ENCODE data around the gene RAI1. TPM values are rescaled to one million over a fixed set of nuclear protein-coding genes. Genes with fewer than 3 reads are reported as not detected.

The RAI1 gene
- total and polyA plus RNA-seq, 7 donors: 1.8 to 31.9 (median 9.3) TPM

GRCh38 chr17:17782523-17783115, 101.4 kb downstream of the RAI1 start:
- TF ChIP-seq EP300 (IDR thresholded peaks at IDR 0.05): no peak
- no peak for TF ChIP-seq POLR2A (IDR thresholded peaks at IDR 0.05)
- no peak for TF ChIP-seq POLR2AphosphoS5 (IDR thresholded peaks at IDR 0.05)
- TF ChIP-seq CTCF (IDR thresholded peaks at IDR 0.05): no peak

GRCh38 chr17:17783116-17783824, 102.0 kb downstream of the RAI1 start:
- TF ChIP-seq CTCF (IDR thresholded peaks at IDR 0.05) (no peak), POLR2AphosphoS5 (IDR thresholded peaks at IDR 0.05) (no peak), EP300 (IDR thresholded peaks at IDR 0.05) (no peak), POLR2A (IDR thresholded peaks at IDR 0.05) (no peak)
- H3K36me3 ChIP-seq: no peaks in the 10 kb centered on the region
- intact Hi-C loops (cut with DNase I): loop anchor here (2.0 to 5.0 kb wide), 3 partner anchors 41 to 102 kb away; partner anchors contain the start of gene RAI1
- peak overlapping the region; percentile 87 to 93 (median 92) for H3K27ac ChIP-seq
- DNase-seq: no peak
- H3K4me1 ChIP-seq: peaks cover 2 to 81% (median 71%) of the 10 kb centered on the region in 4 donors
- H3K4me3 ChIP-seq: peak overlapping the region; percentile 21 to 56 (median 55)
- 1% methylated on average over 75 of the region's 75 CpGs for WGBS, 2 donors
- H3K27me3 ChIP-seq: no peaks in the 10 kb centered on the region
- no peaks in the 10 kb centered on the region for H3K9me3 ChIP-seq

More at GRCh38 chr17:17782523-17783115, 101.4 kb downstream of the RAI1 start:
- intact Hi-C loops (cut with DNase I): loop anchor here (2.0 to 5.0 kb wide), 3 partner anchors 40 to 102 kb away; partner anchors contain the start of gene RAI1
- H3K27me3 ChIP-seq: no peaks in the 10 kb centered on the region
- H3K9me3 ChIP-seq: no peaks in the 10 kb centered on the region
- H3K4me1 ChIP-seq: peaks cover 2 to 88% (median 77%) of the 10 kb centered on the region in 4 donors
- peak overlapping the region; percentile 87 to 93 (median 92) for H3K27ac ChIP-seq
- H3K4me3 ChIP-seq: peak overlapping the region; percentile 21 to 56 (median 55)
- WGBS, 2 donors: 1% methylated on average over 56 of the region's 57 CpGs
- no peak for DNase-seq
- no peaks in the 10 kb centered on the region for H3K36me3 ChIP-seq

GRCh38 chr17:17783825-17784656, 102.8 kb downstream of the RAI1 start:
- Histone ChIP-seq H3K4me3 (peak overlapping the region; percentile 21 to 56 (median 55)), H3K36me3 (no peaks in the 10 kb centered on the region), H3K27me3 (no peaks in the 10 kb centered on the region), H3K27ac (peak overlapping the region; percentile 87 to 93 (median 92)), H3K4me1 (peaks cover 2 to 75% (median 63%) of the 10 kb centered on the region in 4 donors), H3K9me3 (no peaks in the 10 kb centered on the region)
- DNase-seq: no peak
- no peak for TF ChIP-seq POLR2AphosphoS5 (IDR thresholded peaks at IDR 0.05)
- no peak for TF ChIP-seq EP300 (IDR thresholded peaks at IDR 0.05)
- TF ChIP-seq POLR2A (IDR thresholded peaks at IDR 0.05): no peak
- TF ChIP-seq CTCF (IDR thresholded peaks at IDR 0.05): no peak
- intact Hi-C loops (cut with DNase I): loop anchor here (2.0 to 5.0 kb wide), 3 partner anchors 42 to 103 kb away; partner anchors contain the start of gene RAI1
- WGBS, 2 donors: 9 to 15% methylated on average over 37 of the region's 37 CpGs

- 74 to 80% methylated on average over 7 of the region's 7 CpGs for WGBS, 2 donors
- H3K27ac ChIP-seq: peak overlapping the region; percentile 87 to 93 (median 92)
- no peak overlapping the region for H3K4me3 ChIP-seq
- DNase-seq: no peak
- no peak for TF ChIP-seq POLR2A (IDR thresholded peaks at IDR 0.05)
- TF ChIP-seq CTCF (IDR thresholded peaks at IDR 0.05): no peak
- TF ChIP-seq POLR2AphosphoS5 (IDR thresholded peaks at IDR 0.05): no peak
- no peak for TF ChIP-seq EP300 (IDR thresholded peaks at IDR 0.05)
- H3K36me3 ChIP-seq: no peaks in the 10 kb centered on the region
- intact Hi-C loops (cut with DNase I): loop anchor here (5.0 kb wide), 1 partner anchor 42 kb away; no protein-coding TSS in a partner anchor
- H3K4me1 ChIP-seq: peaks cover 2 to 75% (median 61%) of the 10 kb centered on the region in 4 donors
- H3K27me3 ChIP-seq: no peaks in the 10 kb centered on the region
- no peaks in the 10 kb centered on the region for H3K9me3 ChIP-seq
These were observed 103.5 kb downstream of the RAI1 start for GRCh38 chr17:17784657-17785267.

Measured in sigmoid colon (tissue), 7 donors.